Muscle of arm (tissue), 12 donors: ENCODE results near the gene CATSPER3. TPM values are rescaled to one million over a fixed set of nuclear protein-coding genes. Genes with fewer than 3 reads are reported as not detected.

Experiments
- DNase-seq: peaks from one replicate; pipeline ENCODE4 v3.0.0-alpha.2; 2013
- polyA plus RNA-seq, 12 donors: library from polyadenylated mRNA; unstranded; fragments of 120-200 nt; gene quantifications; one replicate each; pipeline ENCODE4 v1.2.1, GENCODE V29; 2013; ENCODE audit not compliant: insufficient read length in 12 of 12

CATSPER3 gene
- polyA plus RNA-seq, 12 donors: 0.48 to 1.0 (median 0.67) TPM; not detected in 2

GRCh38 chr5:135010502-135011354 lies 43.0 kb downstream of the CATSPER3 start:
- DNase-seq: no peak

- DNase-seq: no peak
Measured at GRCh38 chr5:135011355-135012032, 43.8 kb downstream of the CATSPER3 start.

- no peak for DNase-seq
Measured at GRCh38 chr5:135012033-135012588, 44.4 kb downstream of the CATSPER3 start.

- no peak for DNase-seq
Measured at GRCh38 chr5:135012951-135013391, 45.3 kb downstream of the CATSPER3 start.

GRCh38 chr5:135013445-135013844 lies 45.7 kb downstream of the CATSPER3 start:
- no peak for DNase-seq

GRCh38 chr5:135013947-135014570 lies 46.4 kb downstream of the CATSPER3 start:
- no peak for DNase-seq

- DNase-seq: no peak
Measured at GRCh38 chr5:135015942-135016341, 48.2 kb downstream of the CATSPER3 start.

GRCh38 chr5:135016861-135017290 lies 49.2 kb downstream of the CATSPER3 start:
- DNase-seq: no peak

GRCh38 chr5:135018457-135018856 lies 50.8 kb downstream of the CATSPER3 start:
- DNase-seq: no peak

- no peak for DNase-seq
Measured at GRCh38 chr5:135019314-135019713, 51.6 kb downstream of the CATSPER3 start.

GRCh38 chr5:135020111-135020895 lies 52.6 kb downstream of the CATSPER3 start:
- no peak for DNase-seq

- DNase-seq: no peak
Measured at GRCh38 chr5:135024956-135025729, 57.4 kb downstream of the CATSPER3 start.

- DNase-seq: no peak
Measured at GRCh38 chr5:135025730-135026644, 58.3 kb downstream of the CATSPER3 start.

GRCh38 chr5:135026645-135027265 lies 59.0 kb downstream of the CATSPER3 start:
- no peak for DNase-seq

GRCh38 chr5:135027266-135027696 lies 59.6 kb downstream of the CATSPER3 start:
- DNase-seq: no peak

- no peak for DNase-seq
Measured at GRCh38 chr5:135027697-135028615, 60.2 kb downstream of the CATSPER3 start.

GRCh38 chr5:135028791-135029476 lies 61.2 kb downstream of the CATSPER3 start:
- DNase-seq: no peak
